HK-2 (cell line): ENCODE data around the gene OR2D2.
"Not testable (repeated sequence)": the region's sequence is repeated elsewhere in the genome, so short reads cannot be mapped to it uniquely, and the experiment has no call there.

ENCODE experiments used
- DNase-seq: peaks from one replicate; pipeline ENCODE4 v3.0.0-alpha.2; 2018; ENCODE audit not compliant: unreplicated experiment

The OR2D2 gene, protein sequence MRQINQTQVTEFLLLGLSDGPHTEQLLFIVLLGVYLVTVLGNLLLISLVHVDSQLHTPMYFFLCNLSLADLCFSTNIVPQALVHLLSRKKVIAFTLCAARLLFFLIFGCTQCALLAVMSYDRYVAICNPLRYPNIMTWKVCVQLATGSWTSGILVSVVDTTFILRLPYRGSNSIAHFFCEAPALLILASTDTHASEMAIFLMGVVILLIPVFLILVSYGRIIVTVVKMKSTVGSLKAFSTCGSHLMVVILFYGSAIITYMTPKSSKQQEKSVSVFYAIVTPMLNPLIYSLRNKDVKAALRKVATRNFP

GRCh38 chr11:6892400-6892799 is at the start of gene OR2D2:
OR2D2 (minus strand) TSS chr11:6892500; CDS start chr11:6892500, 0 bp downstream.
- no peak for DNase-seq

- DNase-seq, result no peak
Measured at GRCh38 chr11:6941970-6942369, 49.7 kb upstream of the OR2D2 start.

- no peak for DNase-seq
Measured at GRCh38 chr11:6932145-6932544, 39.8 kb upstream of the OR2D2 start.

GRCh38 chr11:6931146-6931713 is 38.9 kb upstream of the OR2D2 start:
- no peak for DNase-seq

GRCh38 chr11:6928916-6929315 is 36.6 kb upstream of the OR2D2 start:
- DNase-seq, result no peak

GRCh38 chr11:6927030-6927617 is 34.8 kb upstream of the OR2D2 start:
- no peak for DNase-seq

DNA sequence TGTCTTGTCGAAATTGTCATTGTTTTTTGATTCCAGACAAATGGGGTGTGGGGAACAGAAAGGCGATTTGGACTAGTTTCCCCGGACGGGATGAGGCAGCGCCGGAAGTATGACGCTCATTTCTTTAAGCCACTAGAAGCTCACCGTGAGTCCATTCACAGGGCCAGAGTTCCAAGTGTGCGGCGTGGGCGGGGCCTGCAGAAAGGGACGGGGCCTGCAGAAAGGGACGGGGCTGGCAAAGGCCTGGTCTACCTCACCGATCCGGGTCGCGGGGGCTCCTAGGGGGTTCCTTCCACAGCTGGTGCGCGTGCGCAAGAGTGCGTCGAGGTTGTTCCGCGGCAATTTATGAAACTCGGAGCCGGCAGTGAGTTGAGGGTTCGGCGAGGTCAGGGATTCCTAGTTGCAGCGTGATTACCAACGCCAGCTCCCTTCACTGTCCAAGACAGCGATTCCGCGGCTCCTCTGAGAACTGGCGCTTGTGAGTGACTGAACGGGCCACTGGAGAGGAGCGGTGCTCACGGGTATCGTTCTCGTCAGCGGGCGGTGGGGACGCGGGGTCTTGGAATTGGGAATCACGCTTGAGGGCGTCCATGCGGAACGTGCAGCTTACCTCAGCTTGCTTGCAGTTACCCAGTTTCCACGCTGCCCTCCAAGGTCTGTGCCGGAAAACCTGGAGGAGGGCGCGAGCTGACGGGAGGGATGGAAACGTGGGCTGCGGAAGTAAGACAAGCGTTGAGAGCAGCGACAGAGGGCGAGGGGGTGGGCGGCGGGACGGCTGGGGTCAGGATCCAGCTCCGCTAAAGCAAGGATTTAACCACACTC is 34.1 kb upstream of the OR2D2 start, which contains the start of gene ZNF215:
Gene ZNF215, plus strand, starts transcription at position 219 of the 822 bp plus-strand sequence. CDS start 5,847 bp downstream, outside the sequence.
- peak; percentile 89 for DNase-seq

DNA sequence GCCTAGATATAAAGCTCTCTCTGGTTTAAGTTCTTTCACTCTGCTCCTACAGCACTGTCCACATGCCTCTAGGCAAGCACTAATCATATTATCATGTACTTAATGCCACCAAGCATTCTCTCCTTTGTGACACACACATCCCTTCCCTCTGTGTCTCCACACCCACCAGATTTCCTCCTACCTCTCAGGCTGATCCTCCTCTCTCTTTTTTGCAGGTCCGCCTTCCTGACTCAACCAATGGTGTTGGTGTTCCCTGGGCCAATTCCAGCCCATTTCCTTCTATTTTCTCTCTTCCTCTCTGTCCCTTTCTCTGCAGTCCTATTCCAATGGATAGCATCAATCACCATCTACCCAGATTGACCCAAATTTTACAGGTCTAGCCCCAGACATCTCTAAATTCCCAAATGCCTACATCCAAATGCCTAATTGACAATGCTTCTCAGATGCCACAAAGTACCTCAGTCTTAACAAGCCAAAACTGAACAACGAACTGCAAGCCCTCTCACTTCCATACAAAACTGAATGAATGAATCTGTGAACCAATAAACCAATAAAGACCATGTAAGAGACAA is 33.4 kb upstream of the OR2D2 start:
- DNase-seq, result peak; percentile 45

DNA sequence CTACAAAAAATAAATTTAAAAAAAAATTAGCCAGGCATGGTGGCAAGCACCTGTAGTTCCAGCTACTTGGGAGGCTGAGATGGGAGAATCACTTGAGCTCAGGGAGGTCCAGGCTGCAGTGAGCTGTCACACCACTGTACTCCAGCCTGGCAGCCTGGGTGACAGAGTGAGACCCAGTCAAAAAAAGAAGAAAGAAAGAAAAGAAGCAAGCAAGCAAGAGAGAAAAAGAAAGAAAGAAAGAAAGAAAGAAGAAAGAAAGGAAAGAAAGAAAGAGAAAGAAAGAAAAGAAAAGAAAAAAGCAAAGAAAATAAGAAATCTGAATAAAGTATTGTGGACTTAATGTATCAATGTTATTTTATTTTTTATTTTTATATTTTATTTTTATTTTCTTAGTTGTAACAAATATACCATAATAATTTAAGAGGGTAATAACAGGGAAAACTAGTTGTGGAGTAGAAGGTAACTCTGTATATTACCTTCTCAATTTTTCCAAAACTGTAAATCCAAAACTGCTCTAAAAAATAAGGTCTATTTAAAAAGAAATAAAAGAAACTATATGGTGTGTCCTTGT is 32.8 kb upstream of the OR2D2 start:
- no peak for DNase-seq

DNA sequence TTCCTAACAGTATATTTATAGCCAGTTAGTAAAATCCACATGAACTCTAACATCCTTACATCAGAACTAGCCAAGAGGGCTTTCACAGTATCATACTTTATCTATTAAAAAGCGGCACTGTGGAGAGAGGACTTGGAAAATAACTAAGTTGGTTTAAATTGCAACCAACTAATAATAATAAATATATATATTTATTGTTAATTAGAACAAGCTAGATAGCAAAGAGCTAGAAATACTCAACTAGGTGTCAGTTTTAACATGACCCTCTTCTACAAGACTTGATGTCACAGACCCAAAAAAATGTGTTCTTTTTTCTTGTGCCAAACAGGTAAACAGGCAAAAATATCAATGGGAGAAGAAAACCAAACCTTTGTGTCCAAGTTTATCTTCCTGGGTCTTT is 28.4 kb upstream of the OR2D2 start, which contains the start of gene OR2D3:
Gene OR2D3, plus strand, starts transcription at position 301 of the 400 bp plus-strand sequence. Its CDS starts 0 bp downstream, at position 301.
- DNase-seq, result no peak

GRCh38 chr11:6919698-6920097 is 27.4 kb upstream of the OR2D2 start:
- no peak for DNase-seq

DNA sequence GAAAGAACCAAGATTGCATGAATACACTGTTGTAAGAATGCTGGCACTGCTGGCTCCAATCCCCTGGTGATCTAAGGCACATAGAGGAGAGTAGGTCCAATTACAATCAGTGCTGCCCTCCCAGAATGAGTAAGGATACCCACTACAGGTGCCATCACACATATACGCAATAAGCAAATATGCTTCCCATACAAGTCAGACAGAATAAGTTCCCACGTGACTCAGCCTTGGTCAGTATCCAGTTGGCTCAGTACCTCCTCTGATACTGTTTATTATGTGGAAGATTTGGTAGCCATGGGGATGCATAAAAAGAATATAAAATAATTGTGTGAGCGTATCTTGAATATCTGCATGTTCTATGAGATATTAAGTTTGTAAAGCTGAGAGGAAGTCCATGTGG is 19.6 kb upstream of the OR2D2 start:
- no peak for DNase-seq

DNA sequence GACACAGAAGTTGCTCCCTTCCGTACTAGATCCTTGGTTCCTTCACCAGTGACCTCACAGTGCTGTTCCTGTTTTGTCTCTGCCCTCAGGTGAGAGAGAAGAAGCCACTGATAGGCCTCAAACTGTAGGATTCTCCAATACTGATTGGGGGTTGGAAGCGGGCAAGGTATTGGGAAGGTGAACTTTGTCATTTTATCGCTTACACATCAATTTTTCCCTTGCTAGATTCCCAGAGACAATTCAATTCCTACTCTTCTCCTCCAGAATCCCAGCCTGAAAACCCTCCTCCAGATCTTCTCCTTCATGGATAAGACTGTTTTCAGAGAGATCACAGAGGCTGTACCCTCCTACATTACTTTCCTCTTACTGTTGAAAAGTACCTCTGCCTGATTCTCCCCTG is 19.1 kb upstream of the OR2D2 start:
- no peak for DNase-seq

GRCh38 chr11:6904804-6905203 is 12.5 kb upstream of the OR2D2 start:
- DNase-seq, result not testable (repeated sequence)

DNA sequence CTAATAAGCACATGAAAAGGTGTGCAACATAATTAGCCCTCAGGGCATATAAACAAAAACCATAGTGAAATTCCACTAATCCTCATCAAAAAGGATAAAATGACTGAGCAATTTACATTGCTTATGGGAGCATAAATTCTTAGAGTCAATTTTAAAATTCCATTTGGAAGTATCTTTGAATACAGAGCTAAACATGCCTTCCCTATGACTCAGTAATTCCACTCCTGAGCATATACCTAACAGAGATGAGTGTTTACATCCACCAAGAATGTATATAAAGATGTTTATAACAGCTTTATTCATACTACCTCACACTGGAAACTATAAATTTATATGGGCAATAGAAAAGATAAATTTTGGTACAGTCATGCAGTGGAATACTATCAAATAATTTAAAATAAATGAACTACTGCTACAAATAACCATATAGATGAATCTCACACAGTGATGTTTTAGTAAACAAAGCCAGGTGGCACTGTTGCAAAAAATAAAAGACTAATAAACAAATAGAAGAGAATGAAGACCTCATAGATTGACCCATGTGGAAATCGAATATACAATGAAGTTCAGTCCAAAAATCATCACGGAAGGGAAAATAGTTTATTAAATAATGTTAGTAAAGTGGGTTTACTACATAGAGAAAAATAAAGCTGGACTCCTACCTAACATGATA is 8.2 kb upstream of the OR2D2 start:
- no peak for DNase-seq

GRCh38 chr11:6898911-6899310 is 6.6 kb upstream of the OR2D2 start:
- DNase-seq, result no peak

GRCh38 chr11:6895010-6895409 is 2.7 kb upstream of the OR2D2 start:
- no peak for DNase-seq

GRCh38 chr11:6894097-6894496 is 1.8 kb upstream of the OR2D2 start:
- DNase-seq, result no peak

DNA sequence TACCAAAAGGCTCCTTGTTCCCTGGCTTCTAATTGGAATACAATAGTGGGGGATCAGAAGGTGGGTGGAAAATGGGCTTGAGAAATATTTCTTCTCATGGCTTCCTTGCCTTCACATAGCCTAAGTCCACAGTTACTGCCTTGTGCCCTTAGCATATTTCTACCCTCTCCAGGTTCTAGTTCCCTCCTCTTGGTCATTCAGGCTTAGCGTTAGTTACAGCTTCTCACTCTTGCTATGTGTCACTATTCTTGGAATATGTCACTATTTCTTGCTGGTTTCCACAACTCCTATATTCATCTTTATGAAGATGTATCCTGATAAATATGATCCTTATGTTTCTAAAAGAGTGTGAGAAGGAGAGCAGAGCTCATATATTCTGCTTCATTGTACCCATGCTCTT is 2.5 kb downstream of the OR2D2 start:
- DNase-seq, result no peak

DNA sequence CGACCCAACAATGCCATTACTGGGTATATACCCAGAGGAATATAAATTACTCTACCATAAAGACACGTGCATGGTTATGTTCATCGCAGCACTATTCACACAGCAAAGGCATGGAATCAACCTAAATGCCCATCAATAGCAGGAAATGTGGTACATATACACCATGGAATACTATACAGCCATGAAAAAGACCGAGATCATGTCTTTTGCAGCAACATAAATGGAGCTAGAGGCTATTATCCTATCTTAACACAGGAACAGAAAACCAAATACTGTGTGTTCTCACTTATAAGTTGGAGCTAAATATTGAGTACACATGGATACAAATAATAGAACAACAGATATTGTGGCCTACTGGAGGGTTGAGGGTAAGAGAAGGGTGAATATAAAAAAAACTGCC is 3.5 kb downstream of the OR2D2 start:
- no peak for DNase-seq

- DNase-seq, result not testable (repeated sequence)
Measured at GRCh38 chr11:6887711-6888110, 4.6 kb downstream of the OR2D2 start.
